ENCODE measurements around the gene ZC3H18.

The ZC3H18 gene

GRCh38 chr16:88653101-88653500, 82.9 kb downstream of the ZC3H18 start:
- TF ChIP-seq ZFX (IDR thresholded peaks at IDR 0.05; ENCODE audit: borderline replicate concordance) = no peak
- no peak for TF ChIP-seq CTCF (IDR thresholded peaks at IDR 0.05)
- H3K27ac ChIP-seq = no peak overlapping the region

- no peak overlapping the region for H3K27ac ChIP-seq
- TF ChIP-seq CTCF (IDR thresholded peaks at IDR 0.05) = no peak
- no peak for TF ChIP-seq ZFX (IDR thresholded peaks at IDR 0.05; ENCODE audit: borderline replicate concordance)
Measured at GRCh38 chr16:88653596-88654362, 83.6 kb downstream of the ZC3H18 start.

- TF ChIP-seq ZFX (IDR thresholded peaks at IDR 0.05; ENCODE audit: borderline replicate concordance) = no peak
- TF ChIP-seq CTCF (IDR thresholded peaks at IDR 0.05) = no peak
- no peak overlapping the region for H3K27ac ChIP-seq
Measured at GRCh38 chr16:88654363-88655052, 84.3 kb downstream of the ZC3H18 start.

GRCh38 chr16:88655053-88655732, 85.0 kb downstream of the ZC3H18 start:
- H3K27ac ChIP-seq = no peak overlapping the region
- TF ChIP-seq ZFX (IDR thresholded peaks at IDR 0.05; ENCODE audit: borderline replicate concordance) (no peak), CTCF (IDR thresholded peaks at IDR 0.05) (no peak)

GRCh38 chr16:88655733-88656281, 85.6 kb downstream of the ZC3H18 start:
- TF ChIP-seq ZFX (IDR thresholded peaks at IDR 0.05; ENCODE audit: borderline replicate concordance) (no peak), CTCF (IDR thresholded peaks at IDR 0.05) (no peak)
- H3K27ac ChIP-seq = no peak overlapping the region

GRCh38 chr16:88656291-88656980, 86.2 kb downstream of the ZC3H18 start:
- H3K27ac ChIP-seq = no peak overlapping the region

More at GRCh38 chr16:88656291-88656980, 86.2 kb downstream of the ZC3H18 start:
- TF ChIP-seq ZFX (IDR thresholded peaks at IDR 0.05; ENCODE audit: borderline replicate concordance) (no peak), CTCF (IDR thresholded peaks at IDR 0.05) (no peak)
